CD4-positive, alpha-beta T cell (primary cell): ENCODE data around the gene TM4SF1. TPM values are rescaled to one million over a fixed set of nuclear protein-coding genes. Genes with fewer than 3 reads are reported as not detected.

Source experiments
- ATAC-seq: fragments of 200-7000 bp; cut with Tn5 transposase; one replicate; pipeline ENCODE4 v1.10.0; 2022; ENCODE audit warnings: mild to moderate bottlenecking; ENCODE audit not compliant: poor library complexity
- CTCF ChIA-PET: fragments of 350-600 bp; sonication (Branson Sonifier 250); formaldehyde crosslinking; loops from one replicate; lab custom pipeline; 2021; ENCODE audit warnings: antibody characterized with exemption, inconsistent platforms; lab: Charles Lee
- POLR2A ChIA-PET: fragments of 350-600 bp; sonication (Branson Sonifier 250); formaldehyde crosslinking; loops from one replicate; lab custom pipeline; 2021; ENCODE audit warnings: antibody characterized with exemption, inconsistent platforms; lab: Charles Lee
- DNase-seq, 14 experiments: peaks; one replicate each; pipeline ENCODE4 v3.0.0-alpha.2; 2013 to 2020; ENCODE audit warnings: mixed read lengths in 2 of 14
- H3K27ac ChIP-seq, 2 donors: one replicate each; pipeline versions ENCODE4 v1.5.1 to v1.7.0; 2013; ENCODE audit warnings: low read length in 2 of 2, low read depth in 1 of 2, mild to moderate bottlenecking in 1 of 2
- H3K27me3 ChIP-seq, 2 experiments: 1 replicate in 1 of 2; 2 replicates in 1 of 2; pipeline versions ENCODE4 v1.6.1 to v1.7.0; 2013; ENCODE audit warnings: low read length in 2 of 2, control low read depth in 1 of 2, mild to moderate bottlenecking in 1 of 2, moderate library complexity in 1 of 2; ENCODE audit not compliant: insufficient read depth in 2 of 2, control insufficient read depth in 1 of 2
- H3K36me3 ChIP-seq: one replicate; pipeline ENCODE4 v1.6.1; 2013; ENCODE audit warnings: low read length, control low read depth; ENCODE audit not compliant: insufficient read depth
- H3K4me1 ChIP-seq: one replicate; pipeline ENCODE4 v1.6.1; 2013; ENCODE audit warnings: low read length, control low read depth; ENCODE audit not compliant: insufficient read depth
- H3K4me3 ChIP-seq: one replicate; pipeline ENCODE4 v1.5.1; 2013; ENCODE audit warnings: mild to moderate bottlenecking, low read length, moderate library complexity
- H3K9me3 ChIP-seq, 2 experiments: 1 replicate in 1 of 2; 2 replicates in 1 of 2; pipeline versions ENCODE4 v1.6.1 to v1.7.0; 2013; ENCODE audit warnings: low read length in 2 of 2, mild to moderate bottlenecking in 2 of 2, control low read depth in 1 of 2, moderate library complexity in 1 of 2; ENCODE audit not compliant: control insufficient read depth in 1 of 2, insufficient read depth in 1 of 2
- H3K27ac Mint-ChIP-seq: one replicate; pipeline ENCODE4 v1.8.0; 2020; ENCODE audit warnings: mixed read lengths
- H3K27me3 Mint-ChIP-seq: one replicate; pipeline ENCODE4 v1.8.0; 2021; ENCODE audit warnings: mixed read lengths
- H3K36me3 Mint-ChIP-seq: one replicate; pipeline ENCODE4 v1.8.0; 2021; ENCODE audit warnings: low read depth, mixed read lengths
- H3K4me1 Mint-ChIP-seq: one replicate; pipeline ENCODE4 v1.8.0; 2021; ENCODE audit warnings: low read depth, mixed read lengths
- H3K4me3 Mint-ChIP-seq: one replicate; pipeline ENCODE4 v1.8.0; 2020; ENCODE audit warnings: mild to moderate bottlenecking, mixed read lengths
- H3K9me3 Mint-ChIP-seq: one replicate; pipeline ENCODE4 v1.8.0; 2020; ENCODE audit warnings: mixed read lengths
- intact Hi-C, 2 experiments: fragments of 100-400 bp; cut with DNase I in 1 of 2; cut with micrococcal nuclease in 1 of 2; formaldehyde crosslinking; loops; one replicate each; pipeline versions ENCODE4 v1.15.1 to v1.9.0; 2023 to 2025; cut with DNase I, micrococcal nuclease
- total RNA-seq, 174 experiments: library from RNA in 2 of 174; stranded (reverse) in 2 of 174; gene quantifications; one replicate each; pipeline ENCODE4 v1.2.3 and lab custom pipeline; 2021 to 2026
- TF ChIP-seq, protein P1 (sequence below): fragments of 200-600 bp; IDR thresholded peaks from one replicate; pipeline ENCODE4 v1.8.0; 2022; ENCODE audit warnings: antibody characterized with exemption, mild to moderate bottlenecking

TM4SF1 gene
- total RNA-seq, 2 experiments from 2014 or later = not detected

DNA sequence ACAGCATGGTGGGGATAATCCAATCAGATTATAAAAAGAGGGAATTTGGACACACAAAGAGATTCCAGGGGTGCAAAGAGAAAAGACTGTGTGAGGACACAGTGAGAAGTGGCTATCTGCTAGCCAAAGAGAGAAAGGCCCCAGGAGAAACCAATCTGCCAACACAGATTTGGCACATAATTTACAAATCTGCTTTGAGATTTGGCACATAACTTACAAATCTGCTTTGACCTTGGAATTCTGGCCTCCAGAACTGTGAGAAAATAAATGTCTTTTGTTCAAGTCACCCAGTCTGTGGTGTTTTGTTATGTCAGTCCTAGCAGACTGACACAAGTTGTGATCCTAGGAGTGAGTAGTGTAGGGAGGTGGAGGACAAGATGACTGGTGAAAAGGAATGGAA lies 40.5 kb downstream of the TM4SF1 start:
- DNase-seq = no peak
- CTCF ChIA-PET = no interaction called here
- Histone ChIP-seq H3K4me1 (no peaks in the 10 kb centered on the region), H3K27ac (no peak overlapping the region), H3K36me3 (no peaks in the 10 kb centered on the region), H3K9me3 (no peaks in the 10 kb centered on the region), H3K4me3 (no peak overlapping the region), H3K27me3 (peaks cover 5 to 35% of the 10 kb centered on the region in 2 experiments)
- TF ChIP-seq, protein P1, sequence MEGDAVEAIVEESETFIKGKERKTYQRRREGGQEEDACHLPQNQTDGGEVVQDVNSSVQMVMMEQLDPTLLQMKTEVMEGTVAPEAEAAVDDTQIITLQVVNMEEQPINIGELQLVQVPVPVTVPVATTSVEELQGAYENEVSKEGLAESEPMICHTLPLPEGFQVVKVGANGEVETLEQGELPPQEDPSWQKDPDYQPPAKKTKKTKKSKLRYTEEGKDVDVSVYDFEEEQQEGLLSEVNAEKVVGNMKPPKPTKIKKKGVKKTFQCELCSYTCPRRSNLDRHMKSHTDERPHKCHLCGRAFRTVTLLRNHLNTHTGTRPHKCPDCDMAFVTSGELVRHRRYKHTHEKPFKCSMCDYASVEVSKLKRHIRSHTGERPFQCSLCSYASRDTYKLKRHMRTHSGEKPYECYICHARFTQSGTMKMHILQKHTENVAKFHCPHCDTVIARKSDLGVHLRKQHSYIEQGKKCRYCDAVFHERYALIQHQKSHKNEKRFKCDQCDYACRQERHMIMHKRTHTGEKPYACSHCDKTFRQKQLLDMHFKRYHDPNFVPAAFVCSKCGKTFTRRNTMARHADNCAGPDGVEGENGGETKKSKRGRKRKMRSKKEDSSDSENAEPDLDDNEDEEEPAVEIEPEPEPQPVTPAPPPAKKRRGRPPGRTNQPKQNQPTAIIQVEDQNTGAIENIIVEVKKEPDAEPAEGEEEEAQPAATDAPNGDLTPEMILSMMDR = no peak
- intact Hi-C loops = no loop called here
- H3K36me3 Mint-ChIP-seq = no peaks in the 10 kb centered on the region
- H3K4me1 Mint-ChIP-seq = no peaks in the 10 kb centered on the region
- ATAC-seq = no peak
- no peak overlapping the region for H3K27ac Mint-ChIP-seq
- H3K4me3 Mint-ChIP-seq = no peak overlapping the region
- peaks cover 26% of the 10 kb centered on the region for H3K27me3 Mint-ChIP-seq
- POLR2A ChIA-PET = no interaction called here
- no peaks in the 10 kb centered on the region for H3K9me3 Mint-ChIP-seq

GRCh38 chr3:149333176-149333859 lies 44.1 kb downstream of the TM4SF1 start, which contains the start of gene TM4SF18:
Gene TM4SF18 (minus strand): TSS chr3:149333636. CDS start chr3:149333382, 254 bp downstream.
- ATAC-seq (no peak), DNase-seq (no peak)
- Mint-ChIP-seq H3K27me3 (peaks cover 12% of the 10 kb centered on the region), H3K4me3 (no peak within 1 kb of the TSS), H3K27ac (no peak within 1 kb of the TSS), H3K4me1 (no peaks in the 10 kb centered on the region), H3K36me3 (no peaks in the 10 kb centered on the region), H3K9me3 (no peaks in the 10 kb centered on the region)
- intact Hi-C loops = no loop called here
- ChIA-PET POLR2A (no interaction called here), CTCF (no interaction called here)
- no peaks in the 10 kb centered on the region for H3K9me3 ChIP-seq
- no peaks in the 10 kb centered on the region for H3K36me3 ChIP-seq
- H3K27me3 ChIP-seq = peaks cover 0 to 13% of the 10 kb centered on the region in 2 experiments
- TF ChIP-seq, protein P1 = no peak
- no peak within 1 kb of the TSS for H3K27ac ChIP-seq
- no peak within 1 kb of the TSS for H3K4me3 ChIP-seq
- no peaks in the 10 kb centered on the region for H3K4me1 ChIP-seq

DNA sequence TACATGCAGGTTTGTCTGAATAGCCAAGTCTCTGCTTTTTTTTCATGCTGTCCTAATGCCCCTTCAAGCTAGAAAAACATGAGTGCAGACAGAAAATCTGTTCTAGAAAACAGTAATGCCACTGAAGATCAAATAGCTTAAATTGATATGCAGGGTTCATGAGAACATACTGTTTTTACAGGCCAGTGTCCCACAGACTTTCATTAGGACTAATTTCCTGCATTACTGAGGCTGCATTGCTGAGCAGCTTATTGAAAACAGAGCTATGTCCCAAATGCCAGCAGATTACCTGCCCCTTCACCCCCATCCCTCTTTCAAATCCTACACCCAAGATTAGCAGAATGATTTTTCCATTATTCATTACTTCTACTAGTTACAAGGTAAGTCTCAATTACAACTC lies 44.7 kb downstream of the TM4SF1 start:
- intact Hi-C loops = no loop called here
- H3K4me3 ChIP-seq = no peak overlapping the region
- ATAC-seq (no peak), DNase-seq (no peak)
- Mint-ChIP-seq H3K4me3 (no peak overlapping the region), H3K27ac (no peak overlapping the region), H3K27me3 (peaks cover 12% of the 10 kb centered on the region), H3K36me3 (no peaks in the 10 kb centered on the region), H3K4me1 (no peaks in the 10 kb centered on the region), H3K9me3 (no peaks in the 10 kb centered on the region)
- ChIA-PET POLR2A (no interaction called here), CTCF (no interaction called here)
- TF ChIP-seq, protein P1 = no peak
- H3K4me1 ChIP-seq = no peaks in the 10 kb centered on the region
- peaks cover 0 to 13% of the 10 kb centered on the region in 2 experiments for H3K27me3 ChIP-seq
- H3K9me3 ChIP-seq = no peaks in the 10 kb centered on the region
- no peaks in the 10 kb centered on the region for H3K36me3 ChIP-seq
- H3K27ac ChIP-seq = no peak overlapping the region
